NCI-H2227 (cell line): Measurements from ENCODE around the gene EIF4E1B.

ENCODE experiments used
- DNase-seq: peaks from one replicate; lab custom pipeline; 2025; ENCODE audit not compliant: unreplicated experiment; lab: John Stamatoyannopoulos, UW

Gene EIF4E1B

DNA sequence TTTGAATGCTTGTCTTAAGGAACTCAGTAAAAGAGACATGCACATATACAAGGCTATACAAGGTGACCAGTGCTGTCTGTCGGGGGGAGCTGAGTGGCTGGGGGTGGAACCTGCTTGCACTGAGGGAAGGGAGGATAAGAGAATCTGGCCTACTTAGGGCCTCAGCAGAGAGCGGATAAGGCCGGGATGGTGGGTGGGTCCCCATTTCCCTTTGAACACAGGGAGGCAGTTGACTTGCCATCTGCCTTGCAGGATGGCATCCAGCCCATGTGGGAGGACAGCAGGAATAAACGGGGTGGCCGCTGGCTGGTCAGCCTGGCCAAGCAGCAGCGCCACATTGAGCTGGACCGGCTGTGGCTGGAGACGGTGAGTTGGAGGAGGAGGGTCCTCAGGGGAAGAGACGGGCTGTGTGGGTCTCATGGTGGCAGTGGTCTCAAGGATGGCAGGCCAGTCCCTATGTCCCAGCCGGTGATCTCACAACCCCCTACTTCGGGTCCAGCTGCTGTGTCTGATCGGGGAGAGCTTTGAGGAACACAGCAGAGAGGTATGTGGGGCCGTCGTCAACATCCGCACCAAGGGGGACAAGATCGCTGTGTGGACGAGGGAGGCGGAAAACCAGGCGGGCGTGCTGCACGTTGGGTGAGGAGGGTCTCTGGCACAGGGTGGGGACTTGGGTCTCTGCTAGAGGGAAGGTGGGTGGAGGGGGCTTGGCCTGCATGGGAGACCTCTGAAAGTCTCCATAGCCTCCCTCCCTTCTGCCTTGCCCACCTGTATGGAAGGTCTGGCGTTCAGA, 14.6 kb downstream of the EIF4E1B start:
- no peak for DNase-seq

DNA sequence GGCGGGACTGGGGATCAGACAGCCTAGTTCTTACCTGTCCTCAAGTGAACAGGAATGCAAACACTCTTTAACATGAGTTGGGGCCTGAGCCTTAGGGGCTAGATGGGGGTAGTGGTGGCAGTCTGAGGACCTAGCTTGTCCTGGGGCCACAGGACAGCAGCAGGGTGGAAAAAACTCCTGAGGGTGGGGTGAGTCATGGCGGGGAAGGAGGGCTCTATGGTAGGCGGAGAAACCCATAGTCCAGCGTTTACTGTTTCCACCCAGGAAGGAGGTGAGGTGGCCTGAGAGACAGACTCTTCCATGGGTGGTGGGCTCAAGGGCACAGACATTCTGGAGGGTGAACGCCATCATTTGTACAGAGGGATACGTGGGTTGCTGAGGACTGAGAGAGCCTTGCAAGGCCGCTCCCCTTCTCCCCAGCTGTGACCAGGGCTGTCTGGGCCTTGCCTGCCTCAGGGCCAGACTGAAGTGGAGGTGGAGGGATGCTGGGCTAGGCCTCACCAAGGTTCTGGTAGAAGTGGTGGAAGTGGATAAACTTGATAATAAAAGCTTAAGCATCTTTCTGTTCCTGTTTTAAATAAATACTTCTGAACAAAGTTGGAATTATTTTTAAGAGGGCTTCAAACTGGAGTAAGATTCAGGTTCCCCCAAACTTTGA, 15.7 kb downstream of the EIF4E1B start:
- no peak for DNase-seq

DNA sequence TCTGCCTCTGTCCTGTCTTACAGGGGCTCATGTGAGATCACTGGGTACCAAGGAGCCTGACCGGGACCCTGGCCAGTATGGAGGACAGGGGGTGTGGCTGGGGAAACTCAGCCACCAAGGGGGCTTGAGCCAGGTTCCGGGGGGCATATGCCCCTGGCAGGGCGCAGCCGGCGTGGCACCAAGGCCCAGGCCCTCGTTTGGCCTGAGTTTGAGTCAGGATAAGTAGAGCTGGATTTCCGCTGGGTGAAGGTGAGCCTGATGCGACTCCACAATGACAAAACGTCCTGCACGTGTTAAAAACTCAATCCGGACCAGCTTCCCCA, 16.2 kb downstream of the EIF4E1B start:
- DNase-seq = no peak

DNA sequence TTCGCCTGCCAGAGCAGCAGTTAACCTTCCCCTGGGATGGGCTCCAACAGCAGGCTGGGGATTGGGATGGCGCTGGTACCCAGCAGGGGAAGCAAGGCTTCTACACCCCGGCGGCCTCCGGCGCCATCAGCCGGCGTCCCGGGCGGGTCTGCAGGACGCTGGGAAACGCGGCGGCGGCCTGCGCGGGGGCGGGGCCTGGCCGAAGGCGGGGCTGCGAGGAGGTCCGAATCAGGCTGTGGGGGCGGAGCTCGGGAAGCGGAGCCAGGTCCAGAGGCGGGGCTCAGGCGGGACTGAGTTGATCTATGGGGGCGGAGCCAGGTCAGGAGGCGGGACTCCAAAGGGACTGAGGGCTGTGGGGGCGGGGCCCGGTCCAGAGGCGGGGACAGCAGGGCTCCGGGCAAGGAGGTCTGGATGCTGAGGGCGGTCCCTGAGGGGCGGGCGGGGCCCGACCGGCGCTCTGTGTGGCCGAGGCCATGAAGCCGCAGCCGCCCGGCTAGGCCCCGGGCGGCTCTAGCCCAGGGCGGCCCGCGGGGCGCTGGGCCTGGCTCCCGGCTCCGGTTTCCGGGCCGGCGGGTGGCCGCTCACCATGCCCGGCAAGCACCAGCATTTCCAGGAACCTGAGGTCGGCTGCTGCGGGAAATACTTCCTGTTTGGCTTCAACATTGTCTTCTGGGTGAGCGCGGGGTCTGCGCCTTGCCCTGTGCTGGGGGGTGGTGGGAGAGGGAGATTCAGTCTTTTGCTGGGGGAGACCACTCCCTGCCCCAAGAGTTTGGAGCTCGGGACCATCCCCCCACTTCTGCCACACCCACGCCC, 16.8 kb downstream of the EIF4E1B start, which contains the start of gene TSPAN17:
TSS of gene TSPAN17 (plus strand) at position 455 of the 813 bp plus-strand sequence. CDS start at position 587, 132 bp downstream.
- peak; percentile 98 for DNase-seq

DNA sequence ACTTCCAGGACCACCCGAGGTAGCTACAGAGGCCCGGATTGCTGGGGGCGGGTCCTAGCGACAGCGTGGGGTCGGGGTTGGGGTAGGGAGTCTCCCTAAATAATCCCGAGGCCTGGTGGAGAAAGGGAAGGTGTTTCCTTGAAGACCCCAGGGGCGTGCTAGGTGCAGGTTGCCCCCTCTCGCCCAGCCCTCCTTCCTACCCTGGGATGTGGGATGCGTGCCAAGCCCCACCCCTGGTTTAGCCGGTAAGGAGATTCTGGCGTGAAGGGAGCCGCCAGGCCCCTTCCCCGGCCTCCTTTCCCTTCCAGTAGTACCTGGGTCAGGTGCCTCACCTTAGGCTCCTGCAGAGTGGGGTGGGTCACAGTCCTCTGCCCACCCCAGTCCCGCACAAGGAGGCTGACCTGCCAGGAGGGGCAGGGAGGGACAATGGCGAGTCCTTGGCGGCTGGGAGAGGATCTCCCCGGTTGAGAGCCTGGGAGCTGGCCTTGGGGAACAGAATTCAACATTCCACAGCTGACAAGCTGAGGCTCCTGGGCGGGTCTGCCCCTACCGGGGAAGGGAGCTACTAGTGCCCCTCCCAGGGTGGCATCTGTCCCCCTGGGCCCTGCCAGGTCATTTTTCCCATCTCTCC, 17.5 kb downstream of the EIF4E1B start:
- peak; percentile 40 for DNase-seq

DNA sequence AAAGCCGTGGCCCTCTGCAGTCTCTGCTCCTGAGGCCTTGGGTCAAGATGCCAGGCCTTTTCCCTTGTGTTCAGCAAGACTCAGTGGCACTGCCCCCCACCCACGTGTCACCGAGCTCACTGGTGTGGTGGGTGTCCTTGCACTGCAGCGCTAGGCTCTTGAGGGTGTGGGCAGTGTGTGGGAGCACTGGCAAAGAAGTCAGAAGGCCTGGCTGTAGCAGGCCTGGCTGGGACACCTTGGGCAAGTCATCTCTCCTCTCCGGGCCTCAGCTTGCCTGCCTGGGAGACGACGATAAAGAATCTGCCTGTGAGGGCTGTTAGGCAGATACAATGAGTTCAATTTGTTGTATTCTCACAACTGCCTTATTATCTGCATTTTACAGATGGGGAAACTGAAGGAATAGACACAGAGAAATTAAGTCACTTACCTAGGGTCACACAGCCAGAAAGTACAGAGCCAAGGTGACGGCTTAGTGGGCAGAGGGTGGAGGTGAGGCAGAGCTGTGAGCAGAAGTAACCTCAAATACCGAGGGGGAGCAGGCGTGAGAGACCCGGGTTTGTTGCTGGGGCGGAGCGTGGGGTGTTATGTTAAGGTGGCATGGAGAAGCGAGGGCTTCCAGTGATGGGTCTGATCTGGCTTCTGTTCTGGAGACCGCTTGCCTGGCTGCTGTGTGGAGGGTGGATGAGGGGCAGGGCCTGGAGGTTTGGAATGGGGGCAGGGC, 18.2 kb downstream of the EIF4E1B start:
- DNase-seq = no peak

DNA sequence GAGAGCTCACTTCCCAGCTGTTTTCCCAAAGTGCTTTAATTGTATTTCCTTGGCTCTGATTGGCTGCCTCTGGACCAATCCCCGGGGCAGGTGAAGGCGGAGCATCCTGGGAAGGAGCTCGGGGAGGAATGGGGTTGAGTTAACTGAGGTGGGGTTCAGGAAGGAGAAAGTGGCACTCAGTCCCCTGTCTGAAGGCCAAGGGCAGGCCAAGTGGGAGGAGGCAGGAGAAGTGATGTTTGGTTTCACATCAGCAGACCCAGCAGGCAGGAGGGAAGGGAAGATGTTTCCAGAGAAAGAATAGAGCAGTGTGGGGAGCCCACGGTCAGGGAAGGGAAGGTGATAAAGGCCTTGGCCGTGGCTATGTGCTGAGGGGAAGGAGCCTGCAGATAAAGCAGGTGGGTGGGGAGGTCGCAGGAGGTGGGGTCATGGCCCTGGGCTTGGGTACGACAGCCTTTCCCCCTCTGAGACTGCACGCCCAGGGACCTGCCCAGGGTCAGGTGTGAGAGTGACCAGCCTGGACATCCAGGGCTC, 19.9 kb downstream of the EIF4E1B start:
- DNase-seq = no peak

DNA sequence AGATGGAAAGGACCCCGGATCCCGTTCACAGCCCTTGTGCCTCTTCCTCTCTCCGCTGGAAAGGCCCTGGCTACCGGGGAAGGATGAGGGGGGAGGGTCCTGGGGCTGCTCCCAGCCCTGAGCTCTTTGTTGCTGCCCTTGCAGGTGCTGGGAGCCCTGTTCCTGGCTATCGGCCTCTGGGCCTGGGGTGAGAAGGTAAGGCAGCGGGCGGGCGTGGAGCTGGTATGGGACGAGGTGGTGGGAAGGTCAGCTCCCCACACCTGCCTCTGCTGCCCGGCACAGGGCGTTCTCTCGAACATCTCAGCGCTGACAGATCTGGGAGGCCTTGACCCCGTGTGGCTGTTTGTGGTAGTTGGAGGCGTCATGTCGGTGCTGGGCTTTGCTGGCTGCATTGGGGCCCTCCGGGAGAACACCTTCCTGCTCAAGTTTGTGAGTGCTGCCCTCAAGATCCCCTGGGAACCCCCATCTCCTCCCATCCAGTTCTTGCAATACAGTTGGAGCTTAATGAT, 21.1 kb downstream of the EIF4E1B start:
- DNase-seq = no peak

DNA sequence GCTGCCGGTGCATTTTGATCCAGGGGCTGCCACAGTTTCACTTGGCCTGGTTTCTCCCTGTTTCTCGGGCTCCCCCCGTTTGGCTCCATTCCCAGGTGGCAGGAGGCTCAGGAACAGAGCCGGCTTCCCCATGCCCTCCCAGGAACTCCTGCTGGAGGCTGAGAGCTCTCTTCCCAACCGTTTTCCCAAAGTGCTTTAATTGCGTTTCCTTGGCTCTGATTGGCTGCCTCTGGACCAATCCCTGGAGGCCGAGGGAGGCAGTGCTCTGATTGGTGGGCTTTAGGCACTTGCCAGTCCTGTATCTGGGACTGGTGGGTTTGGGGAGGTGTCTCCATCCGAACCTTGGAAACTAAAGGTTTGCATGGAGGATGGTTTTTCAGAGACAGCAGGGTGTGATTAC, 21.7 kb downstream of the EIF4E1B start:
- DNase-seq = peak; percentile 37

DNA sequence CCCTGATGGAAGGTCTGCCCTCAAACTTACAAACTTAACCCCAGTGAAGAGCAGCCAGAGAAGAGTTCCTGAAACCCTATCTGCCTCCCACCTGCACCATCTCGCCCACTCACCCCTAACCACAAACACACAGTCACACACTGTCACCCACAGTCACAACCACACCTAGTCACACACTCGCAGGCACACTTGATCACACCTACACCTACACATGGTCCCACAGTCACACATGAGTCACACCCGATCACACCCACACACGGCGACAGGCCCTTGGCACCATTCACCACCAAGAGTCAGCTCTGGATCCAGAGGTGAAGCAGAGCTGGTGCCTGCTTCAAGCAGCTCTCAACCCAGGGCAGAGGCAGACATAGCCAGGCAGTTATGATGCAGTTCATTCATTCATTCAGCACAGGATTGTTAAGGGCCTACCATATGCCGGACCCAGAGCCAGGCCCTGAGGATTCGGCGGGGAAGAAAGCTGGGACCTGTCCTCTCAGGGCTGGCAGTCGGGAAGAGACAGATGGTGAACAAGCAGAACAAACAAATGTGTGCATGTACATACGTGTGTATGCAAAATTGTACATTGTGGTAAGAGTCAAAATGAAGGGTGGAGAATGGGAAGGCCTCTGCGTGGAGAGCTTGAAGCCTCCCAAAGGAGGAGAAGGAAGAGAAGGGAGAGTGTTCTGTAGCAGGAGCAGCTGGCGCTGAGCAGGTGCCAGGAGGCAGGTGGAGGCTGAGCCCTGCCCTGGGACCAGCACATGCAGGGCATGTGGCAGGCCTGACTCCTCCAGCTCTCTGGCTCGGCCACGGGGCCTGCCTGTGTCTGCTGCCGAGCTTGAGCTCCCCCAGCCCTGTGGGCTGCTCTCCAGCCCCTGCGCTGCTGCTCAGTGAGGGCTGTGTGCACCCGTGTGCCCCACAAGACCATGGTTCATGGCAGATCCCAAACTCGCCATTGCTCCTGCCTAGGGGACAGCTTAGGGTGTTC, 23.2 kb downstream of the EIF4E1B start:
- DNase-seq = no peak

DNA sequence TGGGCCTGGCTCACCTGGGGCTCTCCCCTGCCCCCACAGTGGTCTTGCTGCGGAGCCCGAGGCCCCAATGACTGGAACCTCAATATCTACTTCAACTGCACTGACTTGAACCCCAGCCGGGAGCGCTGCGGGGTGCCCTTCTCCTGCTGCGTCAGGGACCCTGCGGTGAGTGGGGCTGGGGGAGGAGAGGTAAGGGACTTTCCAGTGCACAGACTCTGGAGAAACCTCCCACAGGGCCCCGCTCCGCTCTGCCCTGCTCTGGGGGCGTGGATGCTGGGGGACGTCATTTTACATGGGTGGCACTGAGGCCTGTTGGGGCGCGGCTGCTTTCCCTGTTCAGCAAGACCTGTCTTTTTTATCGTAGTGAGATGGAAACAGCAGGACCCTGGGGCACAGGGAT, 24.4 kb downstream of the EIF4E1B start:
- no peak for DNase-seq

DNA sequence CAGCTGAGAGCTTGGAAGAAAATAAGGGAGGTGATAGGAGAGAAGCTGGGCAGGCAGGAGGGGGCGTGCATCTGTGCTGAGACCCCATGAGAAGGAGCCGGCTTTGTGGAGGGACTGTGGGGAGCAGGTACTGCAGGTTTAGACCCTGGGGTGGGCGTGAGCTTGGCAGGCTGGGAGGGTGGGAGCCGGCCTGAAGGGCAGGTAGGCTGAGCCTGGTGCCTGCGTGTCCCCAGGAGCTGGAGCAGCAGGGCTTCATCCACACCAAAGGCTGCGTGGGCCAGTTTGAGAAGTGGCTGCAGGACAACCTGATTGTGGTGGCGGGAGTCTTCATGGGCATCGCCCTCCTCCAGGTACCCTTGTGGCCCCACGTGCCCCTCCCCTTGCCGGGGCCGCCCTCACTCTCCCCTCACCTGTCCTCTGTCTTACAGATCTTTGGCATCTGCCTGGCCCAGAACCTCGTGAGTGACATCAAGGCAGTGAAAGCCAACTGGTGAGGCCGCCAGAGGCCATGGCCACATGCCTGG, 26.1 kb downstream of the EIF4E1B start:
- DNase-seq = no peak

DNA sequence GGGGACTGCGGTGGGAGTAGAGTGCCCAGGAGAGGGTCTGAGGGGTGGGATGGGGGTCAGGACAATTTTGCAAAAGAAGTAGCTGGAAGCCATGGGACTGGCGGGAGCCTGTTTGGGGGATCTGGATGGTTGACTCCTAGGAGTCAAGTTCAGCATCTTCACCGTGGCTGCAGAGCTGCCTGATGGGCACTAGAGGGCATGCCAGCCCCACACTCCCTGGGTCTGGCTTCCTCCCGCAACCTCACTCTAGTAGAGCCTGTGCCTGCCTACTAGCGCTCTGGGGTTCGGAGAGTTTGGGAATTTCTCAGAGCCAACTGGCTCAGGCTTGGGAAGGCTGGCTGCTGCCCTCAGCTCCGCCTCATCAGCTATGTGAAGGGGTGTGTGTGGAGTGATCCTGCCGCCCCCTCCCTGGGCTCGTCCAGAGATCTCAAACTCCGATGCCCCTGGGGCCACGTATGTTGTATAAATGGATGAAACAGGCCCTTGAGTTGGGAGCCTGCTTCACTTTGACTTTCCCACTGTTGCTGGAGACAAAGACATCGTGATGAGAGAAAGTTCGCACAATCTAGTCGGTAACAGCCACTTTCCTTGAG, 27.6 kb downstream of the EIF4E1B start:
- peak; percentile 68 for DNase-seq

DNA sequence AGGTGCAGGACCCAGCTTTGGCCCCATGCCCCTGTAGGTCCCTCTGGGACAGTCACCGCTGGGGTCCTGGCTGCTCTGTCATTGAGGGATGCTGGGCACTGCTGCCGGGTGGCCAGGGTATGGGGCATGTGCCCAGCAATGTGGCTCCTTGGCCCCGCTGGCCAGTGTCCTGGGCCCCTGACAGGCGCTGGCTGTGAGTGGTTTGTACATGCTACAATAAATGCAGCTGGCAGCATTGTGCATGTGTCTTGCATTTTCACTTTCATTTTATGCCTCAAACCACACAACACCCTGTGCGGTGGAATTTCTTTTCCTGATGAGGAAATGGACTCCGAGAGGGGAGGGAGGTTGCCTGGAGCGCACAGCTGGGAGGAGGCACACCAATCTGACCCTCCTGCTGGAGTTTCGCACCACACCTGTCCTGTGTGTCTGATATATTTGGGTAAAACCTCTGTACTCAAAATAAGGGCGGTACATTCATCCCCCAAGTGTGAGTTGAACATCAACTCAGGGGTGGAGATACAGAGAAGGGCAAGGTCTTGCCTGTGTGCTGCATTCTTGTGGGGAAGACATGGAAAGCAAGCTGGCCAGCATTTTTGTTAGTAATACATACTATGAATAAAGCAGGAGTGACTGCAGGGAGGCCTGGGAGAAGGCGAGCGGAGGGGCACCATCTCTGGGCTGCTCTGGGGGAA, 28.5 kb downstream of the EIF4E1B start:
- DNase-seq = no peak

DNA sequence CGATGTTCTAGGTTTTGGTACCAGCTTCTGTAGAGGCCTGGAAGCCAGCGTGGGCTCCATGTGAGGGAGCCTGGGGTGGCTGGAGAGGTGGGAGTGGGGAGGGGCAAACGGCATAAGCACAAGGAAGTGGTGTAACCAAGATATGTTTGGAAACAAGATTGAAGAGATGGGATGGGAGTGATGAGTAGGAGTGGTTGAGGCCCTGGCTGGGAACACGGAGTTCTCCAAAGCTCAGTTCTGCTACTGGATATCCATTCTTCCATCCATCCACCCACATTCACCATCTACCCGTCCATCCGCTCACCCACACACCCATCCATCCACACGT, 29.0 kb downstream of the EIF4E1B start:
- DNase-seq = no peak

DNA sequence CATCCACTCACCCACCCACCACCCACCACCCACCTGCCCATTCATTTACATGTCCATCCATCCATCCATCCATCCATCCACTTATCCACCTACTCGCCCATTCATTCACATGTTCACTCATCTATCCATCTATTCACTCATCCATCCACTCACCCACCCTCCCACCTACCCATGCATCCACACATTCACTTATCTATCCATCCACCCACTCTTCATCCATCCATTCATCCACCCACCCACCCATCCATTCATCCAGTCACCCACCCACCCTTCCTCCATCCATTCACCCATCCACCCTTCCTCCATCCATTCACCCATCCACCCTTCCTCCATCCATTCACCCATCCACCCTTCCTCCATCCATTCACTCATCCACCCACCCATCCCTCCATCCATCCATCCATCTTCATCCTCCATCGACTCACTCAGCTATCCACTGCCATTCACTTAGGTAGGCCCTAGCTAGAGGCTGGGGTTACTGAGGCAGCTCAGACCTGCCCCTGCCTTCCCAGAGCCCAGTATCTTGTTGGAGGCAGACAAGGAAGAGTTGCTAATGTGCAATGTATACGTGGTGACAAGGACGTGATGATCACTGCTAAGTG, 29.5 kb downstream of the EIF4E1B start:
- DNase-seq = no peak

DNA sequence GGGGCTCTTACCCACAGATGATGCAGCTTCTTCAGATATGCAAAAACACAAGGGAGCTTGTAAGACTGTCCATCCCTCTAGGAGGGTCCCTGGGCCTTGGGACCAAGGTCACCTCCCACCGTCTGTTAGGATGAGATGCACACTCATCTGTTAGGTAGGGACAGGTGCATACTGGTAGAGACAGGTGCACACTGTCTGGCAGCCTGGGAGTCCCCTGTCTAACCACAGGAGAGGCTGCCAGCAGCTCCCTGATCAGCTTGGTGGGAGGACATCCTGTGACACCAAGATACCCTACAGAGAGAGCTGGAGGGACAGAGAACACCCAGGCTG, 30.0 kb downstream of the EIF4E1B start:
- no peak for DNase-seq
